GM18502 (cell line): ENCODE data around the gene HSD17B4.

ENCODE experiments used
- ATAC-seq: cut with Tn5 transposase; IDR thresholded peaks from one replicate; pipeline ENCODE4 v1.9.1; 2021; ENCODE audit warnings: mild to moderate bottlenecking; ENCODE audit not compliant: unreplicated experiment, poor library complexity

HSD17B4 gene

DNA sequence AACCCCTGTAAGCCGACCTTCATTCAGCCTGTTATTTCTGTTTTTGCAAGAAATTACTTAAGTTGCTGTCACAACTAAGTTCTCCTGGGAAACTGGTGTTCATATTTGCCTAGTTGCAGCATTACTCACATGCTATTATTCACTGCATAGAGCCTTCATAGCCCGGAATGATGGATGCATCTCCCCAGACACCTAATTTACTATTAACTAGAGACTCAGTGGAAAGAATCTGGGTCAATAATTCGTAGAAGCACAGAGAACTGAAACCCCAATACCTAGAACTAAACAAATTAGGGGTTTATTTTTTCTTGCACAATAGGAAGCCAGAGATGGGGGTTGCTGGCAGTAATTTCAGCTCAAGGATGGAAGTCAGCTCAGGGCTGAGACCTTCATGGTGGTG is 131.4 kb downstream of the HSD17B4 start:
- ATAC-seq = peak; percentile 78
